IPS-18a (cell line): ENCODE data around the gene RIMS4.

Source experiments
- H3K27ac ChIP-seq: one replicate; pipeline ENCODE4 v1.5.1; 2013; ENCODE audit warnings: low read length
- H3K27me3 ChIP-seq: one replicate; pipeline ENCODE4 v1.6.1; 2013; ENCODE audit warnings: mild to moderate bottlenecking, low read length; ENCODE audit not compliant: control insufficient read depth, insufficient read depth
- H3K36me3 ChIP-seq: one replicate; pipeline ENCODE4 v1.6.1; 2013; ENCODE audit warnings: low read depth, low read length; ENCODE audit not compliant: control insufficient read depth
- H3K4me1 ChIP-seq: one replicate; pipeline ENCODE4 v1.6.1; 2013; ENCODE audit warnings: low read depth, low read length; ENCODE audit not compliant: control insufficient read depth
- H3K4me3 ChIP-seq: one replicate; pipeline ENCODE4 v1.5.1; 2013; ENCODE audit warnings: low read length
- H3K9ac ChIP-seq: one replicate; pipeline ENCODE4 v1.6.1; 2013; ENCODE audit warnings: mild to moderate bottlenecking, low read length, moderate library complexity
- H3K9me3 ChIP-seq: one replicate; pipeline ENCODE4 v1.6.1; 2013; ENCODE audit warnings: low read depth, low read length; ENCODE audit not compliant: control insufficient read depth

The RIMS4 gene

GRCh38 chr20:44790638-44791393 lies 19.5 kb downstream of the RIMS4 start:
- Histone ChIP-seq H3K27ac (no peak overlapping the region), H3K4me3 (no peak overlapping the region), H3K4me1 (peaks cover 9% of the 10 kb centered on the region), H3K27me3 (no peaks in the 10 kb centered on the region), H3K36me3 (no peaks in the 10 kb centered on the region), H3K9ac (no peak overlapping the region), H3K9me3 (no peaks in the 10 kb centered on the region)

GRCh38 chr20:44788706-44789456 lies 21.5 kb downstream of the RIMS4 start:
- Histone ChIP-seq H3K9ac (no peak overlapping the region), H3K27ac (no peak overlapping the region), H3K9me3 (no peaks in the 10 kb centered on the region), H3K27me3 (no peaks in the 10 kb centered on the region), H3K4me3 (no peak overlapping the region), H3K4me1 (peaks cover 25% of the 10 kb centered on the region), H3K36me3 (no peaks in the 10 kb centered on the region)

- Histone ChIP-seq H3K27ac (no peak overlapping the region), H3K9me3 (no peaks in the 10 kb centered on the region), H3K36me3 (no peaks in the 10 kb centered on the region), H3K4me3 (no peak overlapping the region), H3K27me3 (no peaks in the 10 kb centered on the region), H3K4me1 (peaks cover 20% of the 10 kb centered on the region), H3K9ac (no peak overlapping the region)
Measured at GRCh38 chr20:44787299-44787698, 23.0 kb downstream of the RIMS4 start.

GRCh38 chr20:44785768-44786167 lies 24.6 kb downstream of the RIMS4 start:
- Histone ChIP-seq H3K36me3 (no peaks in the 10 kb centered on the region), H3K4me3 (no peak overlapping the region), H3K9me3 (no peaks in the 10 kb centered on the region), H3K4me1 (peaks cover 20% of the 10 kb centered on the region), H3K27me3 (no peaks in the 10 kb centered on the region), H3K9ac (no peak overlapping the region), H3K27ac (no peak overlapping the region)

GRCh38 chr20:44784688-44785087 lies 25.7 kb downstream of the RIMS4 start:
- H3K27me3 ChIP-seq, result no peaks in the 10 kb centered on the region
- no peak overlapping the region for H3K4me3 ChIP-seq
- no peak overlapping the region for H3K27ac ChIP-seq
- no peak overlapping the region for H3K9ac ChIP-seq
- no peaks in the 10 kb centered on the region for H3K36me3 ChIP-seq
- H3K4me1 ChIP-seq, result peaks cover 20% of the 10 kb centered on the region
- no peaks in the 10 kb centered on the region for H3K9me3 ChIP-seq

GRCh38 chr20:44781791-44782190 lies 28.6 kb downstream of the RIMS4 start:
- H3K36me3 ChIP-seq, result no peaks in the 10 kb centered on the region
- H3K27me3 ChIP-seq, result no peaks in the 10 kb centered on the region
- H3K27ac ChIP-seq, result no peak overlapping the region
- peaks cover 20% of the 10 kb centered on the region for H3K4me1 ChIP-seq
- no peaks in the 10 kb centered on the region for H3K9me3 ChIP-seq
- no peak overlapping the region for H3K9ac ChIP-seq
- H3K4me3 ChIP-seq, result no peak overlapping the region

GRCh38 chr20:44781118-44781517 lies 29.2 kb downstream of the RIMS4 start:
- Histone ChIP-seq H3K9ac (no peak overlapping the region), H3K36me3 (no peaks in the 10 kb centered on the region), H3K4me1 (peaks cover 20% of the 10 kb centered on the region), H3K27ac (no peak overlapping the region), H3K27me3 (no peaks in the 10 kb centered on the region), H3K9me3 (no peaks in the 10 kb centered on the region), H3K4me3 (no peak overlapping the region)

- Histone ChIP-seq H3K9me3 (no peaks in the 10 kb centered on the region), H3K27me3 (no peaks in the 10 kb centered on the region), H3K27ac (no peak overlapping the region), H3K4me1 (peaks cover 13% of the 10 kb centered on the region), H3K4me3 (no peak overlapping the region), H3K36me3 (no peaks in the 10 kb centered on the region), H3K9ac (no peak overlapping the region)
Measured at GRCh38 chr20:44780226-44780625, 30.1 kb downstream of the RIMS4 start.

GRCh38 chr20:44776980-44777379 lies 33.4 kb downstream of the RIMS4 start:
- H3K4me3 ChIP-seq, result no peak overlapping the region
- H3K27me3 ChIP-seq, result no peaks in the 10 kb centered on the region
- H3K36me3 ChIP-seq, result no peaks in the 10 kb centered on the region
- no peak overlapping the region for H3K9ac ChIP-seq
- H3K27ac ChIP-seq, result no peak overlapping the region
- H3K4me1 ChIP-seq, result no peaks in the 10 kb centered on the region
- H3K9me3 ChIP-seq, result no peaks in the 10 kb centered on the region

GRCh38 chr20:44773070-44773829 lies 37.1 kb downstream of the RIMS4 start:
- Histone ChIP-seq H3K9me3 (no peaks in the 10 kb centered on the region), H3K36me3 (no peaks in the 10 kb centered on the region), H3K27me3 (no peaks in the 10 kb centered on the region), H3K27ac (no peak overlapping the region), H3K4me3 (no peak overlapping the region), H3K4me1 (no peaks in the 10 kb centered on the region), H3K9ac (no peak overlapping the region)

GRCh38 chr20:44772636-44773035 lies 37.7 kb downstream of the RIMS4 start:
- Histone ChIP-seq H3K27me3 (no peaks in the 10 kb centered on the region), H3K4me1 (no peaks in the 10 kb centered on the region)

More at GRCh38 chr20:44772636-44773035, 37.7 kb downstream of the RIMS4 start:
- H3K4me3 ChIP-seq, result no peak overlapping the region
- no peak overlapping the region for H3K27ac ChIP-seq
- no peak overlapping the region for H3K9ac ChIP-seq
- H3K9me3 ChIP-seq, result no peaks in the 10 kb centered on the region
- no peaks in the 10 kb centered on the region for H3K36me3 ChIP-seq
